ENCODE measurements around the gene ZBTB16.

GRCh38 chr11:114077482-114078305 lies 18.2 kb downstream of the ZBTB16 start:
- no peak for TF ChIP-seq USF2 (IDR thresholded peaks at IDR 0.05; ENCODE audit: low read depth, low read length)
- TF ChIP-seq USF2 (CRISPR knock-in tag; IDR thresholded peaks at IDR 0.05; ENCODE audit: borderline replicate concordance) = no peak
- TF ChIP-seq MZF1 (CRISPR knock-in tag; IDR thresholded peaks at IDR 0.05; ENCODE audit: borderline replicate concordance) = no peak
- no peak for TF ChIP-seq HOMEZ (CRISPR knock-in tag; IDR thresholded peaks at IDR 0.05; ENCODE audit: low read depth)
- TF ChIP-seq POLR2A (IDR thresholded peaks at IDR 0.05; ENCODE audit: insufficient read depth in 1 of 2, low read depth in 2 of 2, low read length in 2 of 2) = no peak
- no peak for TF ChIP-seq ZNF121 (CRISPR knock-in tag; IDR thresholded peaks at IDR 0.05)
- no peak for TF ChIP-seq EZH2 (conservative IDR thresholded peaks at IDR 0.05; ENCODE audit: low read depth, low read length)
- TF ChIP-seq ZNF281 (CRISPR knock-in tag; IDR thresholded peaks at IDR 0.05; ENCODE audit: borderline replicate concordance) = no peak
- no peak for TF ChIP-seq ZSCAN31 (CRISPR knock-in tag; IDR thresholded peaks at IDR 0.05; ENCODE audit: low read depth)
- TF ChIP-seq ZNF574 (CRISPR knock-in tag; IDR thresholded peaks at IDR 0.05) = no peak
- TF ChIP-seq CTCF (CRISPR knock-in tag; IDR thresholded peaks at IDR 0.05) = no peak

Measured in HepG2 (cell line).